CD1c-positive myeloid dendritic cell (primary cell): ENCODE measurements around the gene NPAS3.

Experiments used
- DNase-seq: peaks from one replicate; pipeline ENCODE4 v3.0.0-alpha.2; 2016; ENCODE audit errors: extremely low spot score

The NPAS3 gene

GRCh38 chr14:33510991-33511390 lies 572.3 kb downstream of the NPAS3 start:
- DNase-seq: no peak

- DNase-seq: no peak
Measured at GRCh38 chr14:33511851-33512640, 573.4 kb downstream of the NPAS3 start.

- no peak for DNase-seq
Measured at GRCh38 chr14:33515441-33515840, 576.8 kb downstream of the NPAS3 start.

GRCh38 chr14:33515899-33516298 lies 577.2 kb downstream of the NPAS3 start:
- no peak for DNase-seq

GRCh38 chr14:33516898-33517436 lies 578.3 kb downstream of the NPAS3 start:
- DNase-seq: no peak

- DNase-seq: no peak
Measured at GRCh38 chr14:33521192-33521591, 582.5 kb downstream of the NPAS3 start.

- DNase-seq: no peak
Measured at GRCh38 chr14:33524244-33524643, 585.6 kb downstream of the NPAS3 start.

- no peak for DNase-seq
Measured at GRCh38 chr14:33525626-33526025, 586.9 kb downstream of the NPAS3 start.

- DNase-seq: no peak
Measured at GRCh38 chr14:33527023-33527634, 588.5 kb downstream of the NPAS3 start.

- no peak for DNase-seq
Measured at GRCh38 chr14:33528655-33529054, 590.0 kb downstream of the NPAS3 start.

- no peak for DNase-seq
Measured at GRCh38 chr14:33529787-33530757, 591.4 kb downstream of the NPAS3 start.

- DNase-seq: no peak
Measured at GRCh38 chr14:33532553-33532952, 593.9 kb downstream of the NPAS3 start.

- no peak for DNase-seq
Measured at GRCh38 chr14:33534104-33534503, 595.4 kb downstream of the NPAS3 start.

- no peak for DNase-seq
Measured at GRCh38 chr14:33534632-33535031, 596.0 kb downstream of the NPAS3 start.

- DNase-seq: no peak
Measured at GRCh38 chr14:33539918-33540357, 601.3 kb downstream of the NPAS3 start.

GRCh38 chr14:33541171-33541570 lies 602.5 kb downstream of the NPAS3 start:
- DNase-seq: no peak

GRCh38 chr14:33542338-33543287 lies 603.9 kb downstream of the NPAS3 start:
- no peak for DNase-seq

- DNase-seq: no peak
Measured at GRCh38 chr14:33545696-33546095, 607.0 kb downstream of the NPAS3 start.

GRCh38 chr14:33548606-33549005 lies 609.9 kb downstream of the NPAS3 start:
- DNase-seq: no peak

GRCh38 chr14:33551963-33552362 lies 613.3 kb downstream of the NPAS3 start:
- DNase-seq: no peak
